ENCODE data around the gene TRAFD1.
"Not testable (repeated sequence)": the region's sequence is repeated elsewhere in the genome, so short reads cannot be mapped to it uniquely, and the experiment has no call there.

TRAFD1 gene

DNA sequence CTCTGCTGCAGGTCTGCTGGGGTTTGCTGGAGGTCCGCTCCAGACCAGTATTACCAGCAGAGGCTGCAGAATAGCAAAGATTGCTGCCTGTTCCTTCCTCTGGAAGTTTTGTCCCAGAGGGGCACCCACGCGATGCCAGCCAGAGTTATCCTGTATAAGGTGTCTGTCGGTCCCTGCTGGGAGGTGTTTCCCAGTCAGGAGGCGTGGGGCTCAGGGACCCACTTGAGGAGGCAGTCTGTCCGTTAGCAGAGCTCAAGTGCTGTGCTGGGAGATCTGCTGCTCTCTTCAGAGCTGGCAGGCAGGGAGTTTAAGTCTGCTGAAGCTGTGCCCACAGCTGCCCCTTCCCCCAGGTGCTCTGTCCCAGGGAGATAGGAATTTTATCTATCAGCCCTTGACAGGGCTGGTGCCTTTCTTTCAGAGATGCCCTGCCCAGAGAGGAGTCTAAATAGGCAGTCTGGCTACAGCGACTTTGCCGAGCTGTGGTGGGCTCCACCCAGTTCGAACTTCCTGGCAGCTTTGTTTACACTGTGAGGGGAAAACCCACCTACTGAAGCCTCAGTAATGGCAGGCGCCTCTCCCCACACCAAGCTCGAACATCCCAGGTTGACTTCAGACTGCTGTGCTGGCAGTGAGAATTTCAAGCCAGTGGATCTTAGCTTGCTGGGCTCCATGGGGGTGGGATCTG, 33.2 kb downstream of the TRAFD1 start:
- not testable (repeated sequence) for DNase-seq (ENCODE audit: low spot score)

DNA sequence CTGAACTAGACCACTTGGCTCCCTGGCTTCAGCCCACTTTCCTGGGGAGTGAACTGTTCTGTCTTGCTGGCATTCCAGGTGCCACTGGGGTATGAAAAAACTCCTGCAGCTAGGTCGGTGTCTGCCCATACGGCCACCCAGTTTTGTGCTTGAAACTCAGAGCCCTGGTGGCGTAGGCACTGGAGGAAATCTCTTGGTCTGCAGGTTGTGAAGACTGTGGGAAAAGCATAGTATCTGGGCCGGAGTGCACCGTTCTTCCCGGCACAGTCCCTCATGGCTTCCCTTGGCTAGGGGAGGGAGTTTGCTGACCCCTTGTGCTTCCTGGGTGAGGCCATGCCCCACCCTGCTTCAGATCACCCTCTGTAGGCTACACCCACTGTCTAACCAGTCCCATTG, 33.8 kb downstream of the TRAFD1 start:
- no peak for DNase-seq (ENCODE audit: low spot score)

DNA sequence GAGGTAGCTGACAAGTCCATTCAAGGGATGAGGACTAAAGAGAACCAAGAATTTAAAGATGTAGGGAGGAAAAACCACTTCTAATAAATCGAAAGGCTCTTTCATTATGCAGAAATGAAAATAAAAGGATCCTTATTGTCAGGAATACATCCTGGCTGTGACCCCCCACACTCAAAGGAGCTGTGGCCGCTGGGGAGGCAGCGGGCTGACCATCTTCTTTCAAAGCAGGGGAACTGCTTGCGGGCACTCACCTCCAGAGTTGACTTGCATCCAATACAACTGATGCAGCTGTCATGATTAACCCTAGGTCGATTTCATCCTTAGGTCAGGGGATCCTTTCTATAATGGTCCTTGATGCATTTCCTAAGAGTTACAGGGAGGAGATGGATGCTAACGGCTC, 35.3 kb downstream of the TRAFD1 start:
- no peak for DNase-seq (ENCODE audit: low spot score)

DNA sequence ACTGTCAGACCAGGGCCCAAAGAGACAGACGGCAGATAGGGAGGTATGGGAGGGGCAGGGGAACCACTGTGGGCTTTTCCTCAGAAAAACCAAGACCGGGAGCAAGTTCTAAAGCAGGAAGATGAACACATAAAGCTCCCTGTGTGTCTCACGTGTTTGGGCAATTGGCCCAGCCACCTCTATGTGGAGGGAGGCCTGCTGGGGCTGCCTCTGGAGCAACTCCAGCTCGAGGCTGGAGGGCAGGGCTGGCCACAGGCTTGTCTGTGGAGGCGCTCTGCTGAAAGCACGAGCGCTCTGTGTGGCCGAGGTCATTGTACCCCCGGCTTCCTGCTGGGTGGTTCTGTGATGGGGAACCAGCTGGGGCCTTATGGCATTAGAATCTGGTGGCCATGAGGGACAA, 36.4 kb downstream of the TRAFD1 start:
- DNase-seq (ENCODE audit: low spot score): no peak

DNA sequence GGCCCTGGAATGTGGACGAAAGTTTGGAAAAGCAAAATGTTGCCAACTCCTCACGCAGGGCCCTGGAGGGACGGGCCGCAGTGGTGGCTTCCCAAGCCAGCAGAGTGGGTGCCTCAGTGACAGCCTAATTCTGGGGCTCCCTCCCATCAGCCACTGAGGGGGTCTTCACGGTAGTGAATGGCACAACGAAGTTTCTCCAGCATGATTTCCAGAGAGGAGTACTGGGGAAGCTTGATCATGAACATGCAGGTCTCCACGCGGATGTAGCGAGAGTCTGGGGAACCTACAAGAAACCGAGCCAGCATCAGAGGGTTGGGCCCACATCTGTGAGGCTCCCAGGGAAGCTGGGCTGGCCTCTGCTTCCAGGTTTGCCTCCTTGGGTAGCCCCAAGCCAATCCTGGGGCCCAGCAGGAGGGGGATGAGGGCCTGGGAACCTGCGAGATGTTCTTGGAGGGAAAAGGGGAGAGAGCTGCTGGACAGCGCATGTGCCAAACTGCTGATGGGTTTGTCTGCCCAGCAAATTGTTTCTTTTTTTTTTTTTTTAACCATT, 37.0 kb downstream of the TRAFD1 start:
- no peak for DNase-seq (ENCODE audit: low spot score)

DNA sequence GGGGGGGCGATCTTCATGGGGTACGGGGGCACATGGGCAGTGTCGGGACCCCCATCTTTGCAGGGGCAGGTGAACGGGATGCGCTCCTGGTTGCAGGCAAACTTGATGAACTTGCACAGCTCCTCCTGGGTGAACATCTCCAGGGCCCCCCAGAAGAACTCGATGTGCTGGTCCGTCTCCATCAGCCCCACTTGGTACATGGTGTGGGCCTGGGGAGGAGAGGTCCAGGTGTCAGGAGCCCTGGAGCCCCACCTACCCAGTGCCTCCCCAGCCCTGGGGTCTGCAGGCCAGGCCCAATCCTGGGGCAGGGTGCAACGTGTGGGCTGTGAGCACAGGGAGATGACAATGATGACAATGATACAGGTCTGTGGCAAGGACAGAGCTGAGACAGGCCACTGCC, 37.7 kb downstream of the TRAFD1 start:
- DNase-seq (ENCODE audit: low spot score): no peak

DNA sequence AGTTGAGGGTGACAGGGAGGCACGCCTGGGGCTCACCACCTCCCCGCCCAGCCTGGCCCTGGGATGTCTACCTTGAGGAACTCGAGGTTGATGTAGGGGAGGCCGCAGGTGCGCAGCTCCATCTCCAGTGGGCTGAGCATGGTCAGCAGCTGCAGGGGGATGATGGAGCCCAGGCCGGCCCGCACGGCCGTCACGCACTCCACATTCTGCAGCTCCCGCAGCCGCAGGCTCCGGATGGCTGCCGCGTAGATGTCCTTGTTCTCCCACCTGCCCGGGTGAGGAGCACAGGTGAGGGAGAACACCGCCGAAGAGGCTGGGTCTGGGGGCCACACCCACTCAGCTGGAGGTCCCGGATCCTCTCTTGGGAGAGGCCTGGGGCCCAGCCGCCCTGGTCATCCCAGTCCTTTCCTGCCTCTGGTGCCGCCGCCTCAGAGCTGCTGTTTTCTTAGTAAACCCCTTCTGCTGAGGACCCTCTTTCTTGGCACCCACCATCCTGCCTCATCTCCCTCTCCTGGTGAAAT, 38.2 kb downstream of the TRAFD1 start:
- DNase-seq (ENCODE audit: low spot score): no peak

DNA sequence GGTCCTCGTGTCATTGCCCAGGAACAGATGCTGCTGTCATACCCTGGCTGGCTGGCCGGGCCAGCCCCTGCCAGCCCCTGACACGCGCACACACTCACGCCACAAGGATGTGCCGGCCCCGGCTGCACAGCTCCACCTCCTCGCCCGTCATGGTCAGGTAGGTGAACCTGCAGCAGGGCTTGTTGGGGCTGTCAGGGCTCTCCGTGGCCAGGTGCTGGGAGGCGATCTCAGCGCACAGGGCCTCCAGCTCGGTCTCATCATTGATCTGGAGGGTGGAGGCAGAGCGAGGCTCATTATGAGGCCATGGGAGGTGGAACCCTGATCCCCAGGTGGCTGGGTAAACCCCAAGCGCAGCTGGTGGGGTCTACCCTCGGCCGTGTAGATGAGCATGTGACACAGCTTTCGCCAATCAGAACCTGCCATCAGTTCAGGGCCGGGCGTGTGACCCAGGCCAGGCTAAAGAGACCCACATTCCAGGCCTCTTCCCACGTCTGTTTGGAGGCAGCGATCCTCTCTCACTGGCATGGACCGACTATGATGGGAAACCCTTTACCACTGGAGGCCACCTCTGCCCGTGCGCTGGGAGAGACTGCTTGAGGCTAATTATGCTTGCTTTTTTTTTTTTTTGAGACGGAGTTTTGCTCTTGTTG, 38.8 kb downstream of the TRAFD1 start:
- no peak for DNase-seq (ENCODE audit: low spot score)

DNA sequence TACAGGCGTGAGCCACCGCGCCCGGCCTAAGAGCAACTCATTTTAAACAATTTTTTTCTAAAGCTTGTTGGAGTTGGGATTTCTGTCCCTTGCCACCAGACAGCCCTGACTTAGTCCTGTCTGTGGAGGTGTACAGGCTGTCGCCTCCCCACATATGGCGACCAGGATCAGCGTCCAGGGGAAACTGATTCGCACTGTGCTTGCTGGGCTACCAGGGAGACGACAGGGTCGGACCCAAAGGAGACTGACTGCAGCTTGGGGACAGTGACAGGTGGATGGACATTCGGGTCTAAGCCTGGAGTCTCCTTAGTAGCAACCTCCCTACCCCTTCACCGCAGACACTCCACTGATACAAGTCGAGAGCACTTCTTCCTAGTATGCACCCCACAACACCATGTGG, 40.3 kb downstream of the TRAFD1 start:
- no peak for DNase-seq (ENCODE audit: low spot score)

DNA sequence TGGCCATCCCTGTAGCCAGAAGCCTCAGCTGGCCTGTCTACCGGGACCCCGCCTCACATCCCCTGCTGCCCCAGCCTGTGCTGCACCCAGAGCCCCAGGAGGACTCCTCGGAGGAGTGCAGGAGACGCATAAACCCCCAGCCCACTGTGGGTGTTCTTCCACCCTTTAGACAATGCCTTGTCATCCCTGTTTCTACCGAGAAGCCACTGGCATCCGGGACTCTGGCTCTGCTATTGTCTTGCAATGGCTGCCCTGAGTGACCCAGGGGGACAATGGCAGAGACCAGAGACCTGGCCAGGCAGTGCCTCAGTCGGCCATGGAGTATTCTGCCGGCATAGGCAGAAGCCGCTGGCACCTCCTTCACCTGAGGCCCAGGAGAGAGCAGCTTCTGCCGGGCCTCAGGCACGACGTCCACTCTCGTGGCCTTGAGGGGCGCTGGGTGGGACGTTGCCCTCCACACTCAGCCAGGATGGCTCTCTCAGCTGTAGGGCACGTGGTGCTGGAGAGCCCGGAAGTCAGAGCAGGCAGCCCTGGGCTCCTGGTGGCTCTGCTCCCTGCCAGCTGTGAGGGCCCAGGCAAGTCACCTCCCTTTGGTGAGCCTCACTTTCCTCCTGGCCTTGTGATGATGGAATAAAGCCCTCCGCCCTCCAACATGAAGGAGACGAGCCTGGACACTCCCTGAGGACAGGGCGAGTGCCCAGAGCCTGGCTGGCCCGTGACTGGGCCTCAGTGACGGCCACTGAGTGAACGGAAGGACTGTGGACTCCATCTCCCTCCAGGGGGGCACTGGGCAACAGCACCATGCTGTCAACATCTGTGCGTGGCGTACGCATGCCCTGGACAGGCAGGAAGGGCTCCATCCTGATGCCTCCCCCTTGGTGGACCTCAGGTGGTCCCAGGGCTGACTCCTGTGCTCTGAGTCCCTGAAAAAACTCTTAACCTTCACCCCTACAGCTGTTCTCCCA, 41.0 kb downstream of the TRAFD1 start:
- no peak for DNase-seq (ENCODE audit: low spot score)

DNA sequence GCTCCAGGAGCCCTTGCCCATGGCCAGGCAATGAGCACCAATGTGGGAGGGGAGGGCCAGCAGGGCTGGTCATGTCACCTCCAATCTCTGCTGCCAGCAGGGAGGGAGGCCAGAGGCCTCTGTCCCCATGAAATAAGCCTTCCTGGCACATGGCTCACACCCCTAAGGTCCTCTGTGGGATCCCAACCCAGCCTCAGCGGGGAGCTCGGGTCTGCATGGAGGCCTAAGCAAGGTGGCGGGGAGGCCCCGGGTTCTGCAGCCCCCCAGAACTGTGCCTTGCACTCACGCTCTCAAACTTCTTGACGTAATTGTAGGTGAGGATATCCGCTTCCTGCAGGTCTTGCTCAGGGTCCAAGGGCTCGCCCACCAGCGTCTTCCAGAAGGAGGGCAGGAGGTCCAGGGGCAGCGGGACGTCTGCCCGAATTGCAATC, 41.7 kb downstream of the TRAFD1 start:
- no peak for DNase-seq (ENCODE audit: low spot score)

DNA sequence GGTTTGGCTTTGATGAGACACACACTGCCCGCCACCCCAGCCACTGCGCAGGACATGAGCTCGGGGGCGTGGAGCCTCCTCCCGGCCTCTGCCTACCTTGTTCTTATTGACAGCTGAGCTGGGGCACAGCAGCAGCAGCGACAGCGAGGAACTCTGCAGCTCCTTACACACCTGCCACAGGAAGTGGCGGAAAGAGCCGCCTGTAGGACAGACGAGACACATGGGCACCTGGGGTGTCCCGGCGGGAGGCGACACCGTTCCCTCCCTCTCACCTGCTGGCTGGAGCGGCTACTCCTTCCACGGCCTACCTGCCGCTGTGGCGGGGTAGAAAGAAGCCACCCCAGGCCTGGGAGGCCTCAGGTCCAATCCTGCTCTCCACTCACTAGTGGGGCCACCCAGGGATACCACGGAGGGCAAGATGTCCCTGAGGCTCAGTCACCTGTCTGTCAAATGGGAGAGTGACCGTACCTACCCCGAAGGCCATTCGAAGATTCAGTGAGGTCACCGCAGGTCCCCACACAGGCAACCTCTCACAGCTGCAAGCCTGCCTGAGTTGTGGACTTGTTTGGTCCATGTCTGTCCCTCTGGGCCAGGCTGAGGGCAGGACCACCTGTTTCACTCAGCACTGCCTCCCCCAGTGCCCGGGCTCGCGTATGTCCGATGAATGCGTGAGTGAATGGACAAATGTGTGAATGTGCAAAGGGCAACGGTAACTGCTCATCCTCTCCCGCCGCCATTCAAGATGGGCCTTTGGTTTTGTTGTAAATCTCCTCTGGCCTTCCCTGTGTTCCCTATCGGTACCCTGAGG, 42.6 kb downstream of the TRAFD1 start:
- DNase-seq (ENCODE audit: low spot score): no peak

DNA sequence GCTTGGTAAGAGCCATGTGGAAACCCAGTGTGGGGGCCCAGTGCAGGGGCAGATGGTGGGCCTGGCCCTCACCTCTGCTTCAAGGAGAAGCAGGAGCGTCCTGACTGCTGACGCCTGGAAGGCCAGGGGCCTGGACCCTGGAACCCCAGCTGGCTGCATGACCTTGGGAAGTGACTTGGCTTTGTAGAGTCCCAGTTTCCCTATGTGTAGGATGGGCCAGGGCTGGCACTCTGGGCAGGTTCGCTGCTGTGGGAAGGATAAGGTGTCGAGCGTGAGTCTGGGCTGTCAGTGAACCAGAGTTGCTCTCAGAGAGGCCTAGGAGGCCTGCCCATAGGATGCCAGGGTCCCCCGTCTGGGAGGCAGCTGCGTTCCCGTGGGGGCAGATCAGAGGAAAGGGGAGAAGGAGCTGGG, 43.2 kb downstream of the TRAFD1 start:
- DNase-seq (ENCODE audit: low spot score): no peak

DNA sequence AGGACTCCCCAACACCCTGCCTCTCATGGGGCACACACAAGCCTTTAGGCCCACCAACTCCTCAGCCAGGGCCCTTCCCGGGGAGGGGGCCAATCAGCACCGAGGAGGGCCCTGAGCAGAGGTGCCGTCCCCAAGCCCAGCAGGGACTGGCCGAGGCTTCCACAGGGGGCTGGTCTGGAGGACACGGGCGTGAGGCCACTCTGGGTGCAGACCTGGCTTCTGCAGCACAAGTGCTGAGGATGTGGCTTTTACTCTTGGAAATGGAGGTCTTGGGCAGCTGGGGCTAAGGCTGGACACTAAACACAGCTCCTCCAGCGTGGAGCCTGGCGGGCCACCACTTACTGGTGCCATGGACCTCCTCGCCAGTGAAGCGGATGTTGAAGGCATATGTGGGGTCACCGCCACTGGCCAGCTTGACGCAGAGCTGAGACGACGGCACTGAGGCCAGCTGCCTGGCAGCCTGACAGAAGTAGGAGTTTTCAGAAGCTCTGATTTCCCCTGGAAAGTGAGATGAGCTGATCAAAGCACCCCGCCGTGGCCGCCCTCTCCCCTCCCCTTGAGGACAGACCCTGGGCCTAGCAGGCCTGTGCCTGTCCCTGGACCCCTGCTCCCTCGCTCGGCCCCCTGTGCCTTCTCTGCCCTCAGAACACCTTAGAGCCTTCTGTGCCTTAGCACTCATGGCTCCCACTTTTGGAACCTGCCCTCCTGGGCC, 44.0 kb downstream of the TRAFD1 start:
- no peak for DNase-seq (ENCODE audit: low spot score)

DNA sequence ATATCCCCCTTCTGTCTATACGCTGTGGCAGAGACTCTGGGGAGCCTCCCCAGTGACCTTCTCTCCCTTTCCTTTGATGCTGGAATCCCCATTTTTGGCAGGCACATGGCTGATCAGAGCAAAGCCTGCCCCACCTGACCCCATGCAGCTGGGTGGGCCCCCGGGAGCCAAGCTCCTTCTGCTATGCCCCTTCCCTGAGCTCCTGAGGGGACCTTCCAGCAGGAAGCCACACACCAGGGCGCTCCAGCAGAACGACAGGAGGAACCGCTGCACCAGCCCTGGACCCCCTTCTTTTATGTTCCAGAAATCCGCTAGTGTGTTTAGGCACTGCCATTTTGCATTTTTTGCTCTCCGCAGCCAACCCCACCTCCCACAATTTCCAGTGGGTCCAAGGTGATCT, 44.6 kb downstream of the TRAFD1 start:
- no peak for DNase-seq (ENCODE audit: low spot score)

DNA sequence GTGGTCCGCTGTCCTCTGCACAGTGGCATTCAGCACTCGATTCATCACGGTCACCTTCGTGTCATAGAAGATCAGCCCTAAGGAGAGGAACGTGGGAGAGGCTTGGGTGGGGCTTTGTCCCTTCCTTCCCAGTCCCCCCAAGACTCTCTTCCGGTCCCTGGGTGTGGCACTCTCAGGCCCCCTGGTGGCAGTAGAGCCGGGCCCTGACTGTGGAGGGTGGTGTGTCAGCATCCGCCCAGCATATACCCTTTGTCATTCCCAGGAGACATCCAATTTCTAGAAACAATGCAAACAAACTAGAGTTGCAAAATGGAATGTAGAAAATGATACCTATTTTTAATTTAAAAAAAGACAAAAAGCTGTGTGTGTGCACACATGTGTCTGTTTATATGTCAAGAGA, 45.0 kb downstream of the TRAFD1 start:
- no peak for DNase-seq (ENCODE audit: low spot score)

DNA sequence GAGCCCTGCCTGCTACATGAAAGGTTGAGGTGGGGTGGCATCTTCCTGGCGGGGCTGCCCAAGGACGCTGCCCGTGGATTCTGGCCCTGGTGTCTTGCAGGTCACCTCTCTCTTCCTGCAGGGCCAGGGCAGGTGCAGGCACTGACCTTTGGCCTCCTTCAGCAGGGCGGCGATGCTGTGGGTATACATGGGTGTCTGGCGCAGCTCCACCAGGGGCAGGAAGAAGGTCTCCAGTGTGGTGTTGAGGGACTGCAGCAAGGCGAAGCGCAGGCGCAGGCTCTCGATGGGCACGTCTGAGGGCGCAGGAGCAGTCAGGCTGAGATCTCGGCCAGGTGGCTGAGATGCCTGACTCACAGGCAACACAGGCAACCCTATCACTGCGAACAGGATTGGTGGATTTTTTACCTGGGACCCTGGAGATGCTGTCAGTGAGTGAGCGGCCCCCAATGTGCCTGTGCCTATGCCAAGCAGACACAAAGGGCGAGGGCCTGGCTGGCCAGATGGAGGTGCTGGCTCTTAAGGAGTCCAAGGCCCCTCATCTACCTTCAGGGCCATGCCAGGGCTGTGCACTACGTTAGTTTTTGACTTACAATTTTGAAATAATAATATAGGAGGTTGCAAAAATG, 45.7 kb downstream of the TRAFD1 start:
- DNase-seq (ENCODE audit: low spot score): no peak

DNA sequence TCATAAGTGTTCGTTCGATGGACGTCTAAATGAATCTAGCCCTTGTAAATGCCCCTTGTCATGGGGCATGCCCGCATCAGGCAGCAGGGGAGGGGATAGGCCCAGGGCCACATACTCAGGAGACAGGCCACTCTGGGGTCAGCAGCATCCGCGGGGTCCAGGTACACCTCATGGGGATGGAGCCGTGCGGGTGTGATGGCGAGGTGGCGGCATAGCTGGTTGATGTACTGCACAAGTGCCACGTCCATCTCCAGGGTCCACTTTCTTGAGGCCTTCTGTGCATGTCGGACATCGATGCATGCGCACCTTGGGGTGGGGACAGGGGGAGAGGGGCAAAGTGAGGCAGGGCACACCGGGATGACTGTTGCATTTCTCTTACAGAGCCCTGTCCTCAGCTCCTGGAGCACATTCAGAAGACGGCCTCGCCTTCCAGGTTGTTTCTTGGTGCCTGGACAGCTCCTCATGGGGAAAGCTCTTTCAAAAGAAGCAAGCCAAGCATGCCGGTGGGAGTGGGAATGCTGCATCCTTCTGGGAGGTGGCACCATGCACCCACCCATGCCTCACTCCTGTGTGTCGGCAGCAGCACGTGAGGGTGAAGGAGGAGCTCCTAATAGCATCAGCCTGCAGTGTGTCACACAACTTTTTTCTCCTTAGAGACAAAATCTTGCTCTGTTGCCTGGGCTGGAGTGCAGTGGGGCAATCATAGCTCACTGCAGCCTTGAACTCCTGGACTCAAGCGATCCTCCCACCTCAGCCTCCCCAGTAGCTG, 47.4 kb downstream of the TRAFD1 start:
- no peak for DNase-seq (ENCODE audit: low spot score)

DNA sequence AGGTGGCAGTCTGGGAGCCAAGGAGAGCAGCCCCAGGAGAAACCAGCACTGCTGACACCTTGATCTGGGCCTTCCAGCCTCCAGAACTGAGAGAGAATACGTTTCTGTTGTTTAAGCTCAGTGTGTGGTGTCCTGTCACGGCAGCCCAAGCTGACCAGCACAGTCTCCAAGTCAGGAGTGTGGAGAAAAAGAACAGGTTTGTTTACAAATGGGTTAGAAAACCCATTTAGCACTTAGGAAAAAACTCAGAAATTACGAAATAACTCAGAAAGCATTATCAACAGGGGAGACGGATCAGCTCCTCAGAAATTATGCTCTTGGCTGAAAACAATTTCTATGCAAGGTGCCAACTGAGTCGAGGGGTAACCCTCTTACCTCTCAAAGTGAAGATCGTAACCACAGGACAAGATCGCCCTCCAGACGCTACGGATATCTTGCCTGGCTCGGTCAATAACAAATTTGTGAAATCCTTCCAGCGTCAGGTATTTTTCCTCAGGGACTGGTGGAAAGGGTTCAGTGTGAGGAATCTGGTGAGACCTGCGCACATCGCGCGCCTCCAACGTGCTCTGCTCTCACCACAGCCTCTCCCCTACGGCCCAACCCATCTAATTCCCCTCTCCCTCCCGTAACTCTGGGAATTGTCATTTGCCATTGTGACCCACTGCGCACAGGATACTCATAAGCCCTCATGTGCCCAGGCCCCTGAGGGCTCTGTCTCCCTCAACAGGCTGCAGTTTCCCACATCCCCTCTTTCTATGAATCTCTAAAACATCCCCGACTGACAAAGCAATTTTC, 50.2 kb downstream of the TRAFD1 start:
- DNase-seq (ENCODE audit: low spot score): no peak

Data from hematopoietic multipotent progenitor cell treated with erythropoietin and hydrocortisone succinate and interleukin-3 and kit ligand, for 17 days (in vitro differentiated cells).